ENCODE measurements around the gene TAS1R2.

TAS1R2 gene

DNA sequence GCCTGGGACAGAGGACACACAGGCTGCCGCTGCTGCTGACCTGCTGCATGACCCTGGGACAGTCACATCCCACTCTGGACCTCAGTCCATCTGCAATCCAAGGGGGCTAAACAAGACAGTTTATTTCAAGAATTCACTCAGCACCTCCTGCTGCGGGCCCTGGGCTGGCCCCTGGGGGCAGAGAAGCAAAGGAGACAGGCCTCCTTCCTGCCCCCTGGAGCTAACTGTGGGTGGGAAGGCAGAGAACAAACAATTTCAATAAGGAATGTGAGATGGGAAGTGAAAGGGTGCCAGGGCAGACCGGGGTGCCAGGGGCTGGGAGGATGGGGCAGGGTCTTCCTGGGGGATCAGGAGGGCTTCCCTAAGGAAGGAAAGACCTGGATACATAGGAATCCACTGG is 60.0 kb downstream of the TAS1R2 start:
- TF ChIP-seq, protein P1, sequence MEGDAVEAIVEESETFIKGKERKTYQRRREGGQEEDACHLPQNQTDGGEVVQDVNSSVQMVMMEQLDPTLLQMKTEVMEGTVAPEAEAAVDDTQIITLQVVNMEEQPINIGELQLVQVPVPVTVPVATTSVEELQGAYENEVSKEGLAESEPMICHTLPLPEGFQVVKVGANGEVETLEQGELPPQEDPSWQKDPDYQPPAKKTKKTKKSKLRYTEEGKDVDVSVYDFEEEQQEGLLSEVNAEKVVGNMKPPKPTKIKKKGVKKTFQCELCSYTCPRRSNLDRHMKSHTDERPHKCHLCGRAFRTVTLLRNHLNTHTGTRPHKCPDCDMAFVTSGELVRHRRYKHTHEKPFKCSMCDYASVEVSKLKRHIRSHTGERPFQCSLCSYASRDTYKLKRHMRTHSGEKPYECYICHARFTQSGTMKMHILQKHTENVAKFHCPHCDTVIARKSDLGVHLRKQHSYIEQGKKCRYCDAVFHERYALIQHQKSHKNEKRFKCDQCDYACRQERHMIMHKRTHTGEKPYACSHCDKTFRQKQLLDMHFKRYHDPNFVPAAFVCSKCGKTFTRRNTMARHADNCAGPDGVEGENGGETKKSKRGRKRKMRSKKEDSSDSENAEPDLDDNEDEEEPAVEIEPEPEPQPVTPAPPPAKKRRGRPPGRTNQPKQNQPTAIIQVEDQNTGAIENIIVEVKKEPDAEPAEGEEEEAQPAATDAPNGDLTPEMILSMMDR (IDR thresholded peaks at IDR 0.05; ENCODE audit: control insufficient read depth, insufficient read depth, low read depth, low read length, missing control alignments) = no peak
- no peak overlapping the region for H3K4me3 ChIP-seq (ENCODE audit: control insufficient read depth, low read depth, low read length)
- no peak for DNase-seq (ENCODE audit: low read depth)

DNA sequence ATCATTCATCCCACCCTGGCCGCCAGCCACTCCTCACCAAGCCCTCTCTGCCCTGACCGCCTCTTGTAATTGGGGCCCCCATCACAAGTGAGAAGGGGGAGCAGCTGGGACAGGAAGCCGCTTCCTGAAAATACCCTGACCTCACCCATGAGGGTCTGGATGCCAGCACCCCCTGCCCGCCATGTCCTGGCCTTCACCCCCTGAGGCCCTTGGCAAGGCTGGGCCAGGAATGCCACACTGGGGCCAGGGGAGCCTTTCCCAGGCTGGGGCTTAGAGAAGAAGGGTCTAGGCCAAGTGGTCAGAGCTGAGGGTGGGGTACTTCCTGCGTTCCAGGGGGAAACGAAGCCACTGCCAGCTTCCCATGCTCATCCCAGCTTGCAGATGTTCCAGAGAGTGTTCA is 60.5 kb downstream of the TAS1R2 start:
- TF ChIP-seq, protein P1 (IDR thresholded peaks at IDR 0.05; ENCODE audit: control insufficient read depth, insufficient read depth, low read depth, low read length, missing control alignments) = no peak
- no peak overlapping the region for H3K4me3 ChIP-seq (ENCODE audit: control insufficient read depth, low read depth, low read length)
- DNase-seq (ENCODE audit: low read depth) = no peak

DNA sequence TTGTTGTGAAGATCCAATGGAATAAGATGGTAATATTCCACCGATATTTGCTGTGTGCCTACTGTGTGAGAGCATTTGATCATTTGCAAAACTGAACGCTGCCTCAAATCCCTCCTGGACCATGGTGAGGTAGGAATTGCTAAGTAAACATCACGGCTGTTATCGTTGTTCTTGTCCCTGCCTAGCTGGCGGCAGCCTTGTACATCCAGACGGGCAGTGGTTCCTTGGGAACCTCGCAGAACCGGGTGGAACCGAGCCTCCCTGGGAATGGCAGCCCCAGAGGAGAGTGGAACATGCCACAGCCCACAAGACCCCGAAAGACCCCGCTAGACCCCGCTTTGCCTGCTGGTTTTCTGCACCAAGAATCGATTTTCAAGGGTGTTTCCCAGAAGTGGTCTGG is 60.9 kb downstream of the TAS1R2 start:
- no peak for DNase-seq (ENCODE audit: low read depth)
- no peak overlapping the region for H3K4me3 ChIP-seq (ENCODE audit: control insufficient read depth, low read depth, low read length)
- TF ChIP-seq, protein P1 (IDR thresholded peaks at IDR 0.05; ENCODE audit: control insufficient read depth, insufficient read depth, low read depth, low read length, missing control alignments) = no peak

DNA sequence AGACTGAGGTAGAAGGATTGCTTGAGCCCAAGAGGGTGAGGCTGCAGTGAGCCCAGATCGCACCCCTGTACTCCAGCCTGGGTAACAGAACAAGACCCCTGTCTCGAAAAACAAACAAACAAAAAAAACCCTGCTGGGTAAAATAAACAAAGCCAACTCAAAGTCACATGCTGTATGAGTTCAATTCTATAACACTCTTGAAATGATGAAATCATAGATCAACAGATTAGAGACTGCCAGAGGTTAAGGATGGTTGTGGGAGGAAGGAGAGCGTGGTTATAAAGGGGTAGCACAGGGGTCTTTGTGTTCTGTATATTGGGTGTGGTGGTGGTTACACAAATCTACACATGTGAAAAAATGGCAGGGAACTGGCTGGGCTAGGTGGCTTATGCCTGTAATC is 62.5 kb downstream of the TAS1R2 start:
- no peak overlapping the region for H3K4me3 ChIP-seq (ENCODE audit: control insufficient read depth, low read depth, low read length)
- no peak for DNase-seq (ENCODE audit: low read depth)
- TF ChIP-seq, protein P1 (IDR thresholded peaks at IDR 0.05; ENCODE audit: control insufficient read depth, insufficient read depth, low read depth, low read length, missing control alignments) = no peak

DNA sequence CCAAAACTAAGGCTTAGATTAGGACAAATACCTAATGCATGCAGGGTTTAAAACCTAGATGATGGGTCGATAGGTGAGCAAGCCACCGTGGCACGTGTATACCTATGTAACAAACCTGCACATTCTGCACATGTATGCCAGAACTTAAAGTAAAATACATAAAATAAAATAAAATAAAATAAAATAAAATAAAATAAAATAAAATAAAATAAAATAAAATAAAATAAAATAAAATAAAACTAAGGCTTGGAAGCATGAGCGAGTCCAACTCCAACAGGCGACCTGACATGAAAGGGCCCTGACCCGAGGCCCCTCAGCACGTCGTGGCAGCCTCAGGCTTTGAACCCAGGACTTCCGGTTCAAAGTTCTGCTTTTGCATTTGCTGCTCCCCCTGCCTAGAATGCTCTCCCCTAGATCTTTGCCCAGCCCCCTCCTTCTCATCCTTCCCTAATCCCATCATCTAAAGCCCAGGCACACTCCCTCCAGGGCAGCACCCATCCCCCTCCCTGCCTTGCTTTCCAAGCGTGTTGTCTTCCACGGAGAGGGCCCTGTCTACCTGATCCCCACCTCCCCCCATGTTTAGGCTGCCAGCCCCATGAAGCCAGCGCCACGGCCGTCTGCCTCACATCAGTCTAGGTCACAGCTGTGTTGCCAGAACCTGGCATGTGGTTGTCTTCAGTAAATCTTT is 64.3 kb downstream of the TAS1R2 start:
- no peak overlapping the region for H3K4me3 ChIP-seq (ENCODE audit: control insufficient read depth, low read depth, low read length)
- no peak for DNase-seq (ENCODE audit: low read depth)
- TF ChIP-seq, protein P1 (IDR thresholded peaks at IDR 0.05; ENCODE audit: control insufficient read depth, insufficient read depth, low read depth, low read length, missing control alignments) = no peak

DNA sequence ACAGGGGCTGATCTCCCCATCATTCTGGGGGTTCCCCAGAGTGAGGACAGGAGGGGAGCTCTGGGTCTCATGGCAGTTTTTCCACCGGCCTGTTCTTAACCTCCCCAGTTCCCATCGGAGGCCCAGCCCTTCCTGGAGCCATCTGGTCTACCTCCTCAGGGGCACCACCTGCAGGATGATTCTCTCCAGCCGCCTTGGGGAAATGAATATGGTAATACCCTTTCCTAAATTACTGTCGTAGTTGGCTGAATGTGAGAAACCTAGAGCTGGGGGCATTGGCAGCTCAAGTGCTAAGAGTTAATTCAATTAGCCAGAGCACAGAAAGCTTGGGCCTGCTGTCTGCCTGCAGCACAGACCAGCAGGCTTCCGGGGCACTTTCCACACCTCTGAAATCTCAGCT is 64.9 kb downstream of the TAS1R2 start:
- H3K4me3 ChIP-seq (ENCODE audit: control insufficient read depth, low read depth, low read length) = no peak overlapping the region
- TF ChIP-seq, protein P1 (IDR thresholded peaks at IDR 0.05; ENCODE audit: control insufficient read depth, insufficient read depth, low read depth, low read length, missing control alignments) = no peak
- no peak for DNase-seq (ENCODE audit: low read depth)

All from AG09309 (cell line).